ENCODE measurements around the gene TSPO. TPM values are rescaled to one million over a fixed set of nuclear protein-coding genes. Genes with fewer than 3 reads are reported as not detected.
"Not testable (repeated sequence)": the region's sequence is repeated elsewhere in the genome, so short reads cannot be mapped to it uniquely, and the experiment has no call there.

TSPO gene
- total RNA-seq = 79.9 TPM
- 100 to 1,000 TPM; 332 to 603 (median 474) TPM for polyA plus RNA-seq

DNA sequence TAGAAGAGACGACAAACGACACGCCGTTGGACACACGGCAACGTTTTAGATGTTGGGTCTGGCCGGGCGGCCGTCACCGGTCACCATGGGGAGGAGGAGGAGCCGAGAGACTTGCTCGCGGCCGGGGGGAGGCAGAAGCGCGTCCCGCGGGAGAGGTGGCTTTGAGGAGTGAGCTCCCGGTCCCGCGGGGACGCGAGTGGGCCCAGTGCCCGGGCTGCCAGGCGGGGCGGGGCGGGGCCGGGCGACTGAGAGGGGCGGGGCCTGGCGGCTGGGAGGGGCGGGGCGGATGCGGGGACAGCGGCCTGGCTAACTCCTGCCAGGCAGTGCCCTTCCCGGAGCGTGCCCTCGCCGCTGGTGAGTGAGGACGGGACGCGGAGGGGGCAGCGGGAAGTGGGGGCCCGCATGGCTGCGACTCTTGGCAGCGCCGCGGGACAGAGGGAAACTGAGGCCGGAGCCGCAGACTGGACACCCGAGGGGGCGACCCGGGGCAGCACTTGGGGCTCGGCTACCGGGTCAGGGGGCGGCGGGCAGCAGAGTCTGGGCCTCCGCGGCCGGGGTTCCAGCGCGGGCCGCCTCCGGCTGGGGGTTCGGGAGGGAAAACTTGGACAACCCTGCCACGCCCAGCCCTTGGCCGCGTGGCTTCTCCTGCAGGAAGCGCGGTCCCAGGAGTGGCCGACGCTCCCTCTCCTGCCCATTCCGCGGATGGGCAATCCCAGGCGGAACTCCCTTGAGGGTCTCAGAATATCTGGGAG, at the start of gene TSPO:
Gene TSPO, plus strand, starts transcription at position 309 of the 752 bp plus-strand sequence. CDS start 7,680 bp downstream, outside the sequence.
- Mint-ChIP-seq H3K36me3 (no peaks in the 10 kb centered on the region), H3K4me1 (peaks cover 0 to 21% (median 7%) of the 10 kb centered on the region in 4 donors), H3K4me3 (peak within 1 kb of the TSS; percentile 91 to 95 (median 92)), H3K27me3 (peaks cover 4% of the 10 kb centered on the region), H3K9me3 (no peaks in the 10 kb centered on the region), H3K27ac (peak within 1 kb of the TSS; percentile 56 to 95 (median 92))
- peak within 1 kb of the TSS; percentile 69 for H3K4me3 ChIP-seq (ENCODE audit: low read depth, low read length)
- ATAC-seq (ENCODE audit: low read depth in 2 of 2) (peak; percentile 53 to 54), DNase-seq (peak; percentile 40 to 64 (median 52))
- no peaks in the 10 kb centered on the region for H3K27me3 ChIP-seq (ENCODE audit: control insufficient read depth, insufficient read depth, low read length)
- H3K9me3 ChIP-seq (ENCODE audit: control insufficient read depth in 2 of 2, low read length in 2 of 2) = no peaks in the 10 kb centered on the region
- peaks cover 20% of the 10 kb centered on the region for H3K4me1 ChIP-seq (ENCODE audit: control insufficient read depth, insufficient read depth, low read length, poor library complexity, severe bottlenecking)
- H3K36me3 ChIP-seq (ENCODE audit: control insufficient read depth, insufficient read depth, low read length) = no peaks in the 10 kb centered on the region
- peak within 1 kb of the TSS; percentile 71 for H3K27ac ChIP-seq (ENCODE audit: insufficient read depth, low read length, poor library complexity, severe bottlenecking)

GRCh38 chr22:43104056-43104625, 47.2 kb upstream of the TSPO start:
- peak overlapping the region; percentile 37 for H3K4me3 ChIP-seq (ENCODE audit: low read depth, low read length)
- DNase-seq = peak in 2 of 3 donors; percentile 25 to 86
- not testable (repeated sequence) for H3K9me3 Mint-ChIP-seq; H3K9me3 ChIP-seq (ENCODE audit: control insufficient read depth in 2 of 2, low read length in 2 of 2); H3K36me3 Mint-ChIP-seq; H3K36me3 ChIP-seq (ENCODE audit: control insufficient read depth, insufficient read depth, low read length); H3K27me3 Mint-ChIP-seq; H3K27me3 ChIP-seq (ENCODE audit: control insufficient read depth, insufficient read depth, low read length)
- Mint-ChIP-seq H3K27ac (peak overlapping the region; percentile 57 to 82 (median 67)), H3K4me3 (peak overlapping the region in 1 of 4 donors; percentile 27), H3K4me1 (peaks cover 4 to 16% (median 6%) of the 10 kb centered on the region in 4 donors)
- H3K4me1 ChIP-seq (ENCODE audit: control insufficient read depth, insufficient read depth, low read length, poor library complexity, severe bottlenecking) = peaks cover 10% of the 10 kb centered on the region
- peak; percentile 73 to 84 for ATAC-seq (ENCODE audit: low read depth in 2 of 2)
- H3K27ac ChIP-seq (ENCODE audit: insufficient read depth, low read length, poor library complexity, severe bottlenecking) = peak overlapping the region; percentile 14

GRCh38 chr22:43104950-43105349, 46.4 kb upstream of the TSPO start:
- H3K27me3 ChIP-seq (ENCODE audit: control insufficient read depth, insufficient read depth, low read length); DNase-seq; H3K4me3 Mint-ChIP-seq; H3K27me3 Mint-ChIP-seq; H3K4me3 ChIP-seq (ENCODE audit: low read depth, low read length); H3K27ac ChIP-seq (ENCODE audit: insufficient read depth, low read length, poor library complexity, severe bottlenecking); H3K9me3 ChIP-seq (ENCODE audit: control insufficient read depth in 2 of 2, low read length in 2 of 2); H3K9me3 Mint-ChIP-seq; H3K36me3 Mint-ChIP-seq; ATAC-seq (ENCODE audit: low read depth in 2 of 2); H3K27ac Mint-ChIP-seq; H3K36me3 ChIP-seq (ENCODE audit: control insufficient read depth, insufficient read depth, low read length): not testable (repeated sequence)
- H3K4me1 Mint-ChIP-seq = peaks cover 4 to 16% (median 6%) of the 10 kb centered on the region in 4 donors
- peaks cover 11% of the 10 kb centered on the region for H3K4me1 ChIP-seq (ENCODE audit: control insufficient read depth, insufficient read depth, low read length, poor library complexity, severe bottlenecking)

- no peak overlapping the region for H3K4me3 ChIP-seq (ENCODE audit: low read depth, low read length)
- H3K36me3 ChIP-seq (ENCODE audit: control insufficient read depth, insufficient read depth, low read length) = no peaks in the 10 kb centered on the region
- Mint-ChIP-seq H3K36me3 (no peaks in the 10 kb centered on the region), H3K27ac (no peak overlapping the region), H3K27me3 (no peaks in the 10 kb centered on the region), H3K9me3 (no peaks in the 10 kb centered on the region), H3K4me1 (peaks cover 5 to 20% (median 9%) of the 10 kb centered on the region in 4 donors), H3K4me3 (peak overlapping the region in 1 of 4 donors; percentile 6)
- no peaks in the 10 kb centered on the region for H3K27me3 ChIP-seq (ENCODE audit: control insufficient read depth, insufficient read depth, low read length)
- peaks cover 23% of the 10 kb centered on the region for H3K4me1 ChIP-seq (ENCODE audit: control insufficient read depth, insufficient read depth, low read length, poor library complexity, severe bottlenecking)
- no peaks in the 10 kb centered on the region for H3K9me3 ChIP-seq (ENCODE audit: control insufficient read depth in 2 of 2, low read length in 2 of 2)
- H3K27ac ChIP-seq (ENCODE audit: insufficient read depth, low read length, poor library complexity, severe bottlenecking) = no peak overlapping the region
- ATAC-seq (ENCODE audit: low read depth in 2 of 2) (no peak), DNase-seq (no peak)
These were observed 45.1 kb upstream of the TSPO start for GRCh38 chr22:43106302-43106701.

GRCh38 chr22:43109511-43109910, 41.8 kb upstream of the TSPO start:
- no peaks in the 10 kb centered on the region for H3K27me3 ChIP-seq (ENCODE audit: control insufficient read depth, insufficient read depth, low read length)
- no peaks in the 10 kb centered on the region for H3K9me3 ChIP-seq (ENCODE audit: control insufficient read depth in 2 of 2, low read length in 2 of 2)

GRCh38 chr22:43109921-43110443, 41.4 kb upstream of the TSPO start:
- Mint-ChIP-seq H3K27ac (no peak overlapping the region), H3K4me3 (peak overlapping the region; percentile 81 to 87 (median 86)), H3K27me3 (peaks cover 4% of the 10 kb centered on the region), H3K9me3 (no peaks in the 10 kb centered on the region), H3K36me3 (no peaks in the 10 kb centered on the region), H3K4me1 (peaks cover 0 to 9% (median 4%) of the 10 kb centered on the region in 4 donors)
- no peak overlapping the region for H3K27ac ChIP-seq (ENCODE audit: insufficient read depth, low read length, poor library complexity, severe bottlenecking)
- H3K36me3 ChIP-seq (ENCODE audit: control insufficient read depth, insufficient read depth, low read length) = no peaks in the 10 kb centered on the region
- ATAC-seq (ENCODE audit: low read depth in 2 of 2) (no peak), DNase-seq (no peak)
- H3K4me3 ChIP-seq (ENCODE audit: low read depth, low read length) = peak overlapping the region; percentile 67
- no peaks in the 10 kb centered on the region for H3K9me3 ChIP-seq (ENCODE audit: control insufficient read depth in 2 of 2, low read length in 2 of 2)
- H3K27me3 ChIP-seq (ENCODE audit: control insufficient read depth, insufficient read depth, low read length) = no peaks in the 10 kb centered on the region
- peaks cover 18% of the 10 kb centered on the region for H3K4me1 ChIP-seq (ENCODE audit: control insufficient read depth, insufficient read depth, low read length, poor library complexity, severe bottlenecking)

More at GRCh38 chr22:43109511-43109910, 41.8 kb upstream of the TSPO start:
- Histone ChIP-seq H3K4me1 (ENCODE audit: control insufficient read depth, insufficient read depth, low read length, poor library complexity, severe bottlenecking) (peaks cover 18% of the 10 kb centered on the region), H3K36me3 (ENCODE audit: control insufficient read depth, insufficient read depth, low read length) (no peaks in the 10 kb centered on the region), H3K4me3 (ENCODE audit: low read depth, low read length) (no peak overlapping the region), H3K27ac (ENCODE audit: insufficient read depth, low read length, poor library complexity, severe bottlenecking) (no peak overlapping the region)
- no peak for DNase-seq
- ATAC-seq (ENCODE audit: low read depth in 2 of 2) = no peak
- peaks cover 4% of the 10 kb centered on the region for H3K27me3 Mint-ChIP-seq
- H3K4me1 Mint-ChIP-seq = peaks cover 0 to 11% (median 4%) of the 10 kb centered on the region in 4 donors
- no peaks in the 10 kb centered on the region for H3K9me3 Mint-ChIP-seq
- H3K36me3 Mint-ChIP-seq = no peaks in the 10 kb centered on the region
- H3K4me3 Mint-ChIP-seq = peak overlapping the region; percentile 3 to 73 (median 60)
- H3K27ac Mint-ChIP-seq = no peak overlapping the region

DNA sequence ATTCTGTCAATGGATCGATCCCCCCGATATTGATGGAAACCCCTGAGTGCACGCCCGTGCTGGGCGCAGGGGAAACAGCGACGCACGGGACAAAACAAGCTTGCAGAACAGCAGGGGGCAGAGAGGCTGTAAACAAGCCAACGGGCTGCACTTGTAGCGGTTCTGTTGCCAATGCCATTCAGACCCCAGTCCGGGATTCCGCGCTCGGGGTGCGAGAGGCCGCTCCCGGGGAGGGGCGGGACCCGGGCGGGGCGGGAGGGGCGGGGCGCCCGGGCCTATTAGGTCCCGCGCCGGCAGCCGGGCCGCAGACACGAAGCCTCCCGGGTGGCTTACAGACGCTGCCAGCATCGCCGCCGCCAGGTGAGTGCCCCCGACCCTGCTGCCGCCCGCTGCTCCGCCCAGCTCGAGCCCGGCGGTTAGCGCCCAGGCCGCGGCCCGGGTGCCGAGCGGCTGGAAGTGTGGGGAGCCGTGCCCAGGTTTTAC, 40.9 kb upstream of the TSPO start, which contains the start of gene BIK:
Gene BIK, plus strand, starts transcription at position 307 of the 483 bp plus-strand sequence. CDS start 13,273 bp downstream, outside the sequence.
- ATAC-seq (ENCODE audit: low read depth in 2 of 2) = peak; percentile 43 to 47
- Mint-ChIP-seq H3K27ac (peak within 1 kb of the TSS in 1 of 3 donors; percentile 82), H3K27me3 (peaks cover 4% of the 10 kb centered on the region), H3K36me3 (no peaks in the 10 kb centered on the region), H3K4me3 (peak within 1 kb of the TSS; percentile 85 to 88 (median 87)), H3K4me1 (peaks cover 0 to 9% (median 4%) of the 10 kb centered on the region in 4 donors), H3K9me3 (no peaks in the 10 kb centered on the region)
- H3K4me1 ChIP-seq (ENCODE audit: control insufficient read depth, insufficient read depth, low read length, poor library complexity, severe bottlenecking) = peaks cover 18% of the 10 kb centered on the region
- no peaks in the 10 kb centered on the region for H3K9me3 ChIP-seq (ENCODE audit: control insufficient read depth in 2 of 2, low read length in 2 of 2)
- no peaks in the 10 kb centered on the region for H3K36me3 ChIP-seq (ENCODE audit: control insufficient read depth, insufficient read depth, low read length)
- no peak within 1 kb of the TSS for H3K27ac ChIP-seq (ENCODE audit: insufficient read depth, low read length, poor library complexity, severe bottlenecking)
- DNase-seq = peak; percentile 28 to 44 (median 31)
- H3K4me3 ChIP-seq (ENCODE audit: low read depth, low read length) = peak within 1 kb of the TSS; percentile 67
- no peaks in the 10 kb centered on the region for H3K27me3 ChIP-seq (ENCODE audit: control insufficient read depth, insufficient read depth, low read length)

Data from CD4-positive, CD25-positive, alpha-beta regulatory T cell (primary cell).